Gastroesophageal sphincter (tissue), 4 donors: Measurements from ENCODE around the gene DCAF7. TPM values are rescaled to one million over a fixed set of nuclear protein-coding genes. Genes with fewer than 3 reads are reported as not detected.

Source experiments
- ATAC-seq: fragments of 150-250 bp; one replicate; pipeline ENCODE4 v1.9.1; 2016; ENCODE audit warnings: mild to moderate bottlenecking, moderate library complexity
- H3K27ac ChIP-seq, 4 donors: fragments of 200-600 bp; sonication (generic) in 3 of 4; 1 replicate in 3 of 4; 2 replicates in 1 of 4; pipeline ENCODE4 v1.5.1; 2016 to 2019
- H3K27me3 ChIP-seq: fragments of 200-600 bp; sonication (generic); one replicate; pipeline ENCODE4 v1.5.1; 2019
- H3K36me3 ChIP-seq, 2 donors: fragments of 200-600 bp; sonication (generic); one replicate each; pipeline ENCODE4 v1.5.1; 2019; ENCODE audit warnings: control low read depth in 1 of 2
- H3K4me1 ChIP-seq, 3 donors: fragments of 200-600 bp; sonication (generic); 1 replicate in 2 of 3; 2 replicates in 1 of 3; pipeline ENCODE4 v1.5.1; 2016 to 2019; ENCODE audit warnings: control low read depth in 2 of 3
- H3K4me3 ChIP-seq, 2 donors: fragments of 200-600 bp; sonication (generic); one replicate each; pipeline ENCODE4 v1.5.1; 2019; ENCODE audit warnings: mild to moderate bottlenecking in 1 of 2, moderate library complexity in 1 of 2
- H3K9me3 ChIP-seq, 3 donors: fragments of 200-600 bp; sonication (generic); one replicate each; pipeline ENCODE4 v1.5.1; 2017 to 2019; ENCODE audit warnings: control low read depth in 2 of 3
- EP300 ChIP-seq: sonication (generic); formaldehyde crosslinking; IDR thresholded peaks from one replicate; pipeline ENCODE4 v1.6.1; 2017; ENCODE audit warnings: antibody characterized with exemption, mild to moderate bottlenecking
- POLR2A ChIP-seq, 2 donors: fragments of 450-650 bp; IDR thresholded peaks; one replicate each; pipeline ENCODE4 v1.6.1; 2017; ENCODE audit warnings: antibody characterized with exemption in 2 of 2, mild to moderate bottlenecking in 2 of 2, moderate library complexity in 1 of 2
- POLR2AphosphoS5 ChIP-seq: sonication (generic); formaldehyde crosslinking; IDR thresholded peaks from one replicate; pipeline ENCODE4 v1.6.1; 2017; ENCODE audit warnings: antibody characterized with exemption
- WGBS, 2 donors: methylation state at CpG; one replicate each; pipeline ENCODE4 v1.1.5; 2018; ENCODE audit warnings: low coverage in 1 of 2; 5-methylcytosine and 5-hydroxymethylcytosine counted together
- total RNA-seq, 4 donors: library from RNA; depleted of rRNA; stranded (reverse); fragments of >200 nt; gene quantifications; one replicate each; pipeline ENCODE4 v1.1.0, GENCODE V29; 2016
- TF ChIP-seq, protein P1 (sequence below), 4 experiments: fragments of 200-600 bp in 2 of 4; fragments of 450-650 bp in 2 of 4; sonication (generic) in 1 of 4; IDR thresholded peaks; one replicate each; pipeline ENCODE4 v1.5.1; 2017 to 2019; ENCODE audit warnings: antibody characterized with exemption in 4 of 4, mild to moderate bottlenecking in 2 of 4, moderate library complexity in 2 of 4

DCAF7 gene
- total RNA-seq, 4 donors from 2014 or later: 27.1 to 50.0 (median 36.8) TPM

DNA sequence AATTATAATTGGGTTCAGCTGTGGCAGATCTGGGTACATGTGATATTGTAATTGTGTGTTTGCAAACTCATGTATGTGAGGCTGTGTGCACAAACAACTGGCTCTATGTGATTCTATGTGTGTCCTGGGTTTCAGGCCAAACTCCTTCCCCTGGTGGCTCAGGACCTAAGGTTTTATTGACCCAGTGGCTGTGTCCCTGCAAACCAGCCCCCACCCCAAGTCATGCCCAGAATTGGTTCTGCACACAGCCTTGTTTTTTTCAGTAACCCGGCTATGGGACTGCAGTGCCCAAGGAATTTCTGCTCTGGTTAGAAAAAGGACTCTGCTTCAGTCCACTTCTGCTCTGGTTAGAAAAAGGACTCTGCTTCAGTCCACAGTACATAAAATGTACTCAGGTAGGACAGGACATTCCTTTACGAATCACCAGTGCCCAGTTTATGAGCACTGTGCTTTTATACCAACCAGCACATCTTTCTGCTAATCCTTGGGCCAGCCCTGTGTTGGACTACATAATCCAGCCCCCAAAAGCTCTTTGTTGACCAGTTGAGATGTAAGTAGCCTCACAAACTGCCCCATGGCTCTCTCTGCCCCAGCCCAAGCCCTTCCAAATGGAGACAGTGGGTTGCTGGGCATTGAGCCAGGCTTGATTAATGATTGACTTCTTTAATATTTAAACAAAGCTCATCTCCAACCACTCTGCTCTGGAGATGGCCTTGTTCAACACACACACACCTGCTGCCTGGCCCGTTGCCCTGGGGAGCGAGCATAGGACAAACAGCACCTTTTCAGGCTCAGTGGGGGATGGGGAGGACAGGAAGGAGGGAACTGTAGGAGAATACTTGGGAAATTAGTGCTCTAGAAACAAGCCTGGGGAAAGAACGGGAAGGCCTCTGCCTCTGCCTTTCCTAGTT lies 30.1 kb upstream of the DCAF7 start:
- H3K9me3 ChIP-seq: no peaks in the 10 kb centered on the region
- H3K4me3 ChIP-seq: no peak overlapping the region
- no peaks in the 10 kb centered on the region for H3K36me3 ChIP-seq
- H3K27me3 ChIP-seq: peaks cover 76% of the 10 kb centered on the region
- no peak overlapping the region for H3K27ac ChIP-seq
- ATAC-seq: no peak
- peaks cover 0 to 10% (median 0%) of the 10 kb centered on the region in 3 donors for H3K4me1 ChIP-seq
- 17 to 54% methylated on average over 1 to 4 of the region's 5 CpGs for WGBS, 2 donors
- TF ChIP-seq, protein P1, sequence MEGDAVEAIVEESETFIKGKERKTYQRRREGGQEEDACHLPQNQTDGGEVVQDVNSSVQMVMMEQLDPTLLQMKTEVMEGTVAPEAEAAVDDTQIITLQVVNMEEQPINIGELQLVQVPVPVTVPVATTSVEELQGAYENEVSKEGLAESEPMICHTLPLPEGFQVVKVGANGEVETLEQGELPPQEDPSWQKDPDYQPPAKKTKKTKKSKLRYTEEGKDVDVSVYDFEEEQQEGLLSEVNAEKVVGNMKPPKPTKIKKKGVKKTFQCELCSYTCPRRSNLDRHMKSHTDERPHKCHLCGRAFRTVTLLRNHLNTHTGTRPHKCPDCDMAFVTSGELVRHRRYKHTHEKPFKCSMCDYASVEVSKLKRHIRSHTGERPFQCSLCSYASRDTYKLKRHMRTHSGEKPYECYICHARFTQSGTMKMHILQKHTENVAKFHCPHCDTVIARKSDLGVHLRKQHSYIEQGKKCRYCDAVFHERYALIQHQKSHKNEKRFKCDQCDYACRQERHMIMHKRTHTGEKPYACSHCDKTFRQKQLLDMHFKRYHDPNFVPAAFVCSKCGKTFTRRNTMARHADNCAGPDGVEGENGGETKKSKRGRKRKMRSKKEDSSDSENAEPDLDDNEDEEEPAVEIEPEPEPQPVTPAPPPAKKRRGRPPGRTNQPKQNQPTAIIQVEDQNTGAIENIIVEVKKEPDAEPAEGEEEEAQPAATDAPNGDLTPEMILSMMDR (IDR thresholded peaks at IDR 0.05): no peak
- TF ChIP-seq POLR2AphosphoS5: no peak
- no peak for TF ChIP-seq EP300
- no peak for TF ChIP-seq POLR2A (IDR thresholded peaks at IDR 0.05)

DNA sequence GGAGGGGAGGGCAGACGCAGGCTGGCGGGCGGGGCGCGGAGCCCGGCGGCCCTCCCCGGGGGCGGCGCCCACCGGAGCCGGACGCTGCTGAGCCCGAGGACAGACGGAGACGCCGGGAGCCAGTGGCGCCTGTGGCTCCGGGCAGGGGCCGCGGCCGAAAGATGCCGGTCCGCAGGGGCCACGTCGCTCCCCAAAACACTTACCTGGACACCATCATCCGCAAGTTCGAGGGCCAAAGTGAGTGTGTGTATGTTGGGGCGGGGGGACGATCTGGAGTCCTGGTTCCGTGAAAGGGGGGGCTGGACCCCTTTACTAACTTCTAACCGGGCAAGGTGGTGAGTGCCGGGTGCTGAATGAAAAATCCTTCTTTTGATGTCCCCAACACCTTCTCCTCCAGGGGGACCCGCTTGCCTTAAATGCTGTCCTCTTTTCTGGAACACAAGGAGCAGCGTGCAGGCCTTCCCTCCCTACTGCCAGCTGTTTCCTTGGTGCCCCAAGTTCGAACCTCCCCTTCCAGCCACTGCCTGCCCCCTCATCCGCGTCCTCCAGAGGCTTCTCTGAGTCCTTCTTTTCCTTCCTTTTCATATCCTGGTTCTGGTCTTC lies 26.9 kb upstream of the DCAF7 start, which contains the start of gene KCNH6:
Gene KCNH6 (plus strand): TSS at position 106 of the 603 bp plus-strand sequence. CDS start 56 bp downstream, at position 162.
- Histone ChIP-seq H3K4me1 (peaks cover 0 to 10% (median 0%) of the 10 kb centered on the region in 3 donors), H3K4me3 (peak within 1 kb of the TSS in 1 of 2 donors; percentile 32), H3K27ac (no peak within 1 kb of the TSS), H3K36me3 (no peaks in the 10 kb centered on the region), H3K27me3 (peaks cover 75% of the 10 kb centered on the region), H3K9me3 (no peaks in the 10 kb centered on the region)
- TF ChIP-seq, protein P1 (IDR thresholded peaks at IDR 0.05): no peak
- no peak for TF ChIP-seq EP300
- TF ChIP-seq POLR2AphosphoS5: no peak
- TF ChIP-seq POLR2A (IDR thresholded peaks at IDR 0.05): no peak
- WGBS, 2 donors: 15 to 45% methylated on average over 7 to 12 of the region's 38 CpGs
- no peak for ATAC-seq

DNA sequence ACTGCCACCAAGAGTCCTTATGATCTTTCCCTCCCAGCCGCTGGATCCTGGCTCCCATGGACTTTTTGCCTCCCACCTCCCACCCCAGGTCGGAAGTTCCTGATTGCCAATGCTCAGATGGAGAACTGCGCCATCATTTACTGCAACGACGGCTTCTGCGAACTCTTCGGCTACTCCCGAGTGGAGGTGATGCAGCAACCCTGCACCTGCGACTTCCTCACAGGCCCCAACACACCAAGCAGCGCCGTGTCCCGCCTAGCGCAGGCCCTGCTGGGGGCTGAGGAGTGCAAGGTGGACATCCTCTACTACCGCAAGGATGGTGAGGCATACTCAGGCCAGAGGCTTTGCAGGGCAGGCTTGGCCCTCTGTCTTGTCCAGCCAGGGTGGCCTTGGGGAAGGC lies 26.2 kb upstream of the DCAF7 start:
- no peak for TF ChIP-seq EP300
- TF ChIP-seq, protein P1 (IDR thresholded peaks at IDR 0.05): no peak
- TF ChIP-seq POLR2AphosphoS5: no peak
- H3K4me1 ChIP-seq: peaks cover 0 to 10% (median 0%) of the 10 kb centered on the region in 3 donors
- H3K27me3 ChIP-seq: peaks cover 71% of the 10 kb centered on the region
- no peak for ATAC-seq
- H3K4me3 ChIP-seq: no peak overlapping the region
- H3K9me3 ChIP-seq: no peaks in the 10 kb centered on the region
- H3K27ac ChIP-seq: no peak overlapping the region
- H3K36me3 ChIP-seq: no peaks in the 10 kb centered on the region
- 89% methylated on average over 8 of the region's 14 CpGs; no CpG with 5 or more reads in 1 of the 2 donors for WGBS, 2 donors

DNA sequence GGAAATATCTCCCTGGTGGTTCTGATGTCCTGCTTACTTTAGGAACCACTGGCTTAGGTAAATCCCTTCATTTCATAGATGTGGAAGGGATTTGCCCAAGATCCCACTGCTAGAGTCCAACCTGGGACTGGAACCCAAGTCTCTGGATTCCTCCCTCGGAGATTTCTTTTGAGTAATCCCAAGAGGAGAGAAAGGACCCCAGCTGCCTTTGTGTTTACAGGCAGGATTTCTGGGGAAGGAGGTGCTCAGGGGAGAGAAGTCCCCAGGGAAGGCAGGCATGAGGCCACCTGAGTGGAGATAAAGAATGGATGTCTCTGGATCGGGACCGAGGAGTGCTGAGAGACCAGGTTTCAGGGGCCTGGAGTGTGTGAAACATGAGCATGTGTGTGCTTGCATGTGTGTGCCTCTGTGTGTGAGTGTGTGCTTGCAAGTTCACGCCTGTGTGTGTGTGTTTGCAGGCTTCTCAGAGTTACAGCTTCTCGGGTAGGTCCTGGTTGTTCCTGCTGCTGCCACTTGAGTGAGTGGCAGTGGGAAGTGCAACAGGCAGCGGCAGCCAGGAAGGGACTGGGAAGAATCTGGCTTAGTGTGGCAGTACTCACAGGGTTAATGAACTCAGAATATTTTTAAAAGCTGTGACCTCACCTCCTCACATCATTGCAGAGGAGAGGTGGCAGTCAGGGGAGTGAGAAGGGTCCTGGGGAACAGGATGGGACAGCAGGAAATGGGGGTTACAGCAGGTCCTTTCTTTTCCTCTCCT lies 24.9 kb upstream of the DCAF7 start:
- ATAC-seq: no peak
- Histone ChIP-seq H3K27ac (no peak overlapping the region), H3K36me3 (no peaks in the 10 kb centered on the region), H3K9me3 (no peaks in the 10 kb centered on the region), H3K27me3 (peaks cover 65% of the 10 kb centered on the region), H3K4me1 (peaks cover 0 to 10% (median 0%) of the 10 kb centered on the region in 3 donors), H3K4me3 (no peak overlapping the region)
- WGBS, 2 donors: 47 to 57% methylated on average over 1 to 6 of the region's 6 CpGs
- TF ChIP-seq POLR2A (IDR thresholded peaks at IDR 0.05): no peak
- TF ChIP-seq, protein P1 (IDR thresholded peaks at IDR 0.05): no peak
- no peak for TF ChIP-seq EP300
- no peak for TF ChIP-seq POLR2AphosphoS5
